HepG2 (cell line): Measurements from ENCODE around the gene CUL9. TPM values are rescaled to one million over a fixed set of nuclear protein-coding genes. Genes with fewer than 3 reads are reported as not detected.

Experiments used
- CREB1 ChIP-seq, 2 experiments: fragments of 450-650 bp in 1 of 2; IDR thresholded peaks; 2 replicates each; pipeline ENCODE4 v1.6.1; 2016 to 2017; ENCODE audit warnings: control low read depth in 1 of 2, mild to moderate bottlenecking in 1 of 2, missing compliant biosample characterization in 1 of 2, missing genetic modification characterization in 1 of 2
- EZH2 ChIP-seq: conservative IDR thresholded peaks from 2 replicates; pipeline ENCODE4 v1.6.1; 2012; ENCODE audit warnings: mild to moderate bottlenecking, low read depth, low read length, moderate library complexity
- FOSL1 ChIP-seq: sonication (generic); formaldehyde crosslinking; IDR thresholded peaks from 2 replicates; pipeline ENCODE4 v1.9.0; 2021; ENCODE audit warnings: missing genetic modification reagents, borderline replicate concordance
- KLF12 ChIP-seq: sonication (generic); formaldehyde crosslinking; IDR thresholded peaks from 2 replicates; pipeline ENCODE4 v1.4.0; 2020; ENCODE audit warnings: missing genetic modification reagents, borderline replicate concordance
- MEF2D ChIP-seq: sonication (generic); formaldehyde crosslinking; IDR thresholded peaks from 2 replicates; pipeline ENCODE4 v1.5.1; 2020; ENCODE audit warnings: mild to moderate bottlenecking, missing genetic modification reagents
- MIER2 ChIP-seq: IDR thresholded peaks from 2 replicates; pipeline ENCODE4 v1.6.1; 2016; ENCODE audit warnings: missing biosample characterization, missing genetic modification reagents
- MTF1 ChIP-seq: sonication (generic); formaldehyde crosslinking; IDR thresholded peaks from 2 replicates; pipeline ENCODE4 v1.5.0; 2020; ENCODE audit warnings: missing genetic modification reagents
- NFKB2 ChIP-seq: sonication (generic); formaldehyde crosslinking; IDR thresholded peaks from 2 replicates; pipeline ENCODE4 v1.4.0; 2020; ENCODE audit warnings: missing genetic modification reagents, borderline replicate concordance
- RCOR2 ChIP-seq: IDR thresholded peaks from 2 replicates; pipeline ENCODE4 v1.6.1; 2016; ENCODE audit warnings: missing biosample characterization, missing genetic modification reagents
- TGIF2 ChIP-seq: IDR thresholded peaks from 2 replicates; pipeline ENCODE4 v1.6.1; 2016; ENCODE audit warnings: control low read depth, missing compliant biosample characterization
- ZMYM3 ChIP-seq: sonication (generic); formaldehyde crosslinking; IDR thresholded peaks from 2 replicates; pipeline ENCODE4 v1.5.1; 2020; ENCODE audit warnings: mild to moderate bottlenecking, missing genetic modification reagents
- ZNF274 ChIP-seq: sonication (generic); formaldehyde crosslinking; IDR thresholded peaks from 2 replicates; pipeline ENCODE4 v1.5.1; 2020; ENCODE audit warnings: mild to moderate bottlenecking, missing genetic modification reagents
- ZNF441 ChIP-seq: sonication (generic); formaldehyde crosslinking; IDR thresholded peaks from 2 replicates; pipeline ENCODE4 v1.7.0; 2021; ENCODE audit warnings: missing genetic modification reagents, borderline replicate concordance
- ZNF546 ChIP-seq: sonication (generic); formaldehyde crosslinking; conservative IDR thresholded peaks from 2 replicates; pipeline ENCODE4 v1.8.1; 2023; ENCODE audit warnings: mild to moderate bottlenecking, missing genetic modification reagents
- polyA plus RNA-seq, 8 experiments: library from polyadenylated mRNA; depleted of rRNA in 3 of 8; stranded (reverse) in 7 of 8; unstranded in 1 of 8; fragments of >200 nt; fragmentation: Illumina TruSeq in 4 of 8; extraction: Trizol in 4 of 8; gene quantifications; 2 replicates each; pipeline versions ENCODE4 v1.2.1 to v1.2.3, GENCODE V29; 2011 to 2016; ENCODE audit warnings: low read depth in 4 of 8, missing spikeins in 1 of 8, mixed read lengths in 1 of 8; ENCODE audit not compliant: insufficient read depth in 1 of 8
- total RNA-seq, 5 experiments: library from RNA; depleted of rRNA; stranded (reverse); fragments of >200 nt; fragmentation: Illumina TruSeq; extraction: Trizol; gene quantifications; 2 replicates each; pipeline ENCODE4 v1.2.3, GENCODE V29; 2016; ENCODE audit warnings: low read depth in 1 of 5
- TF ChIP-seq, protein P1 (sequence below), 2 experiments: sonication (generic) in 1 of 2; formaldehyde crosslinking in 1 of 2; IDR thresholded peaks; 2 replicates each; pipeline versions ENCODE4 v1.6.1 to v1.9.0; 2014 to 2022; ENCODE audit warnings: antibody characterized with exemption in 1 of 2, borderline replicate concordance in 1 of 2, inconsistent platforms in 1 of 2, low read depth in 1 of 2, missing genetic modification reagents in 1 of 2
- TF ChIP-seq, protein P2 (sequence below): IDR thresholded peaks from 2 replicates; pipeline ENCODE4 v1.6.1; 2016; ENCODE audit warnings: mild to moderate bottlenecking
- TF ChIP-seq, protein P3 (sequence below): sonication (generic); formaldehyde crosslinking; IDR thresholded peaks from 2 replicates; pipeline ENCODE4 v1.4.0; 2020; ENCODE audit warnings: missing genetic modification reagents

Gene CUL9
- total and polyA plus RNA-seq, 2 of the 13 experiments (the other 11 are each of a cell fraction or from before 2014, with no cell fraction given), result 11.4 to 13.7 TPM

DNA sequence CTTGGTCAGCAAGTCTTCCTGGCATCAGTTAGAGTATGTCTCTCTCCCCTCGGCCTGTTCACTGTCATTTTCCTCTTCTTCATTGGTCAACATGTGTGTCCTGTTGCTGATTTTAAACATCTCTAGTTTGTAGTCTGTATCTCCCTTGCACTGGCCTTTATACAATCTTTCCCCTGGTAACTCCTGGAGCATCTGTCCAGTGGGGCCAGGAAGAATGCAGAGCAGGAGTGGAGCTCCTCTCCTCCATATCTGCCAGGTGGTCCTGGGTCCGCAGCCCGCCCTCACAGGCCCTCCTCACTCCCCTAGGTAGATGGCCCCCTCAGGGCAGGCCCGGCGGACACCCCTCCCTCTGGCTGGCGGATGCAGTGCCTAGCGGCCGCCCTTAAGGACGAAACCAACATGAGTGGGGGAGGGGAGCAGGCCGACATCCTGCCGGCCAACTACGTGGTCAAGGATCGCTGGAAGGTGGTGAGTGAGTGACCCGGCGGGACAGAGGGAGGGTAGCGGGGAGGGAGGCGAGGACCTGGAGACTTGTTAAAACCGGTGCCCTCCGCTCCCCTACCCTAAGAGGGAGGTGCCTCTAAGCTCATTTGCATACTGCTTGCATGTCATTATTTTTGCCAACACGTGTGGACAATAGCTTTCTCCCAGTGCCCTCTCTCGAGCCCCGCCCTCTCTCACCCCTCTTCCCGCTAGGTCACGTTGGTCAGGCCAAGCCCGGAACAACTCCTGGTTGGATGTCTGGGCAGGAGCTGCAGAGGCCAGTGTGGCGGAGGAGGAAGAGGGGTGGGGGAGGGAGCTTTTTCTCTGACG lies 64.5 kb downstream of the CUL9 start (continued):
- TF ChIP-seq, protein P1, sequence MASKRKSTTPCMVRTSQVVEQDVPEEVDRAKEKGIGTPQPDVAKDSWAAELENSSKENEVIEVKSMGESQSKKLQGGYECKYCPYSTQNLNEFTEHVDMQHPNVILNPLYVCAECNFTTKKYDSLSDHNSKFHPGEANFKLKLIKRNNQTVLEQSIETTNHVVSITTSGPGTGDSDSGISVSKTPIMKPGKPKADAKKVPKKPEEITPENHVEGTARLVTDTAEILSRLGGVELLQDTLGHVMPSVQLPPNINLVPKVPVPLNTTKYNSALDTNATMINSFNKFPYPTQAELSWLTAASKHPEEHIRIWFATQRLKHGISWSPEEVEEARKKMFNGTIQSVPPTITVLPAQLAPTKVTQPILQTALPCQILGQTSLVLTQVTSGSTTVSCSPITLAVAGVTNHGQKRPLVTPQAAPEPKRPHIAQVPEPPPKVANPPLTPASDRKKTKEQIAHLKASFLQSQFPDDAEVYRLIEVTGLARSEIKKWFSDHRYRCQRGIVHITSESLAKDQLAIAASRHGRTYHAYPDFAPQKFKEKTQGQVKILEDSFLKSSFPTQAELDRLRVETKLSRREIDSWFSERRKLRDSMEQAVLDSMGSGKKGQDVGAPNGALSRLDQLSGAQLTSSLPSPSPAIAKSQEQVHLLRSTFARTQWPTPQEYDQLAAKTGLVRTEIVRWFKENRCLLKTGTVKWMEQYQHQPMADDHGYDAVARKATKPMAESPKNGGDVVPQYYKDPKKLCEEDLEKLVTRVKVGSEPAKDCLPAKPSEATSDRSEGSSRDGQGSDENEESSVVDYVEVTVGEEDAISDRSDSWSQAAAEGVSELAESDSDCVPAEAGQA (IDR thresholded peaks at IDR 0.05; ENCODE audit: low read depth), result no peak
- TF ChIP-seq, protein P1 (CRISPR knock-in tag; IDR thresholded peaks at IDR 0.05; ENCODE audit: borderline replicate concordance), result no peak
- no peak for TF ChIP-seq MIER2 (CRISPR knock-in tag)
- no peak for TF ChIP-seq ZNF546
- peak; percentile 13; the same call in 1 of the 2 replicates for TF ChIP-seq TGIF2 (CRISPR knock-in tag)
- TF ChIP-seq ZNF274 (CRISPR knock-in tag), result no peak
- TF ChIP-seq EZH2, result no peak
- TF ChIP-seq ZMYM3 (CRISPR knock-in tag), result peak; percentile 47; the same call in 1 of the 2 replicates
- no peak for TF ChIP-seq MTF1 (CRISPR knock-in tag)
- TF ChIP-seq MEF2D, result 0 out of 2 replicates have a peak, but pooled peaks have one; percentile 19
- TF ChIP-seq, protein P2, sequence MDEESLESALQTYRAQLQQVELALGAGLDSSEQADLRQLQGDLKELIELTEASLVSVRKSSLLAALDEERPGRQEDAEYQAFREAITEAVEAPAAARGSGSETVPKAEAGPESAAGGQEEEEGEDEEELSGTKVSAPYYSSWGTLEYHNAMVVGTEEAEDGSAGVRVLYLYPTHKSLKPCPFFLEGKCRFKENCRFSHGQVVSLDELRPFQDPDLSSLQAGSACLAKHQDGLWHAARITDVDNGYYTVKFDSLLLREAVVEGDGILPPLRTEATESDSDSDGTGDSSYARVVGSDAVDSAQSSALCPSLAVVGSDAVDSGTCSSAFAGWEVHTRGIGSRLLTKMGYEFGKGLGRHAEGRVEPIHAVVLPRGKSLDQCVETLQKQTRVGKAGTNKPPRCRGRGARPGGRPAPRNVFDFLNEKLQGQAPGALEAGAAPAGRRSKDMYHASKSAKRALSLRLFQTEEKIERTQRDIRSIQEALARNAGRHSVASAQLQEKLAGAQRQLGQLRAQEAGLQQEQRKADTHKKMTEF, result peak; percentile 73
- no peak for TF ChIP-seq FOSL1 (CRISPR knock-in tag)
- 0 out of 2 replicates have a peak, but pooled peaks have one; percentile 26 for TF ChIP-seq KLF12 (CRISPR knock-in tag)
- no peak for TF ChIP-seq CREB1 (IDR thresholded peaks at IDR 0.05)
- TF ChIP-seq CREB1 (CRISPR knock-in tag; IDR thresholded peaks at IDR 0.05), result peak; percentile 70; the same call in 1 of the 2 replicates
- no peak for TF ChIP-seq ZNF441 (CRISPR knock-in tag)
- no peak for TF ChIP-seq RCOR2 (CRISPR knock-in tag)
- TF ChIP-seq, protein P3, sequence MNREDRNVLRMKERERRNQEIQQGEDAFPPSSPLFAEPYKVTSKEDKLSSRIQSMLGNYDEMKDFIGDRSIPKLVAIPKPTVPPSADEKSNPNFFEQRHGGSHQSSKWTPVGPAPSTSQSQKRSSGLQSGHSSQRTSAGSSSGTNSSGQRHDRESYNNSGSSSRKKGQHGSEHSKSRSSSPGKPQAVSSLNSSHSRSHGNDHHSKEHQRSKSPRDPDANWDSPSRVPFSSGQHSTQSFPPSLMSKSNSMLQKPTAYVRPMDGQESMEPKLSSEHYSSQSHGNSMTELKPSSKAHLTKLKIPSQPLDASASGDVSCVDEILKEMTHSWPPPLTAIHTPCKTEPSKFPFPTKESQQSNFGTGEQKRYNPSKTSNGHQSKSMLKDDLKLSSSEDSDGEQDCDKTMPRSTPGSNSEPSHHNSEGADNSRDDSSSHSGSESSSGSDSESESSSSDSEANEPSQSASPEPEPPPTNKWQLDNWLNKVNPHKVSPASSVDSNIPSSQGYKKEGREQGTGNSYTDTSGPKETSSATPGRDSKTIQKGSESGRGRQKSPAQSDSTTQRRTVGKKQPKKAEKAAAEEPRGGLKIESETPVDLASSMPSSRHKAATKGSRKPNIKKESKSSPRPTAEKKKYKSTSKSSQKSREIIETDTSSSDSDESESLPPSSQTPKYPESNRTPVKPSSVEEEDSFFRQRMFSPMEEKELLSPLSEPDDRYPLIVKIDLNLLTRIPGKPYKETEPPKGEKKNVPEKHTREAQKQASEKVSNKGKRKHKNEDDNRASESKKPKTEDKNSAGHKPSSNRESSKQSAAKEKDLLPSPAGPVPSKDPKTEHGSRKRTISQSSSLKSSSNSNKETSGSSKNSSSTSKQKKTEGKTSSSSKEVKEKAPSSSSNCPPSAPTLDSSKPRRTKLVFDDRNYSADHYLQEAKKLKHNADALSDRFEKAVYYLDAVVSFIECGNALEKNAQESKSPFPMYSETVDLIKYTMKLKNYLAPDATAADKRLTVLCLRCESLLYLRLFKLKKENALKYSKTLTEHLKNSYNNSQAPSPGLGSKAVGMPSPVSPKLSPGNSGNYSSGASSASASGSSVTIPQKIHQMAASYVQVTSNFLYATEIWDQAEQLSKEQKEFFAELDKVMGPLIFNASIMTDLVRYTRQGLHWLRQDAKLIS (CRISPR knock-in tag), result no peak
- peak; percentile 17; the same call in 1 of the 2 replicates for TF ChIP-seq NFKB2
